Left cardiac atrium (tissue), 4 donors: ENCODE data around the gene STEAP1B. TPM values are rescaled to one million over a fixed set of nuclear protein-coding genes. Genes with fewer than 3 reads are reported as not detected.

Source experiments
- ATAC-seq, 2 donors: fragments of 200-7000 bp; cut with Tn5 transposase; one replicate each; pipeline ENCODE4 v1.9.1; 2020; ENCODE audit warnings: mild to moderate bottlenecking in 2 of 2, moderate library complexity in 2 of 2
- DNase-seq: peaks from one replicate; pipeline ENCODE4 v3.0.0-alpha.2; 2020
- intact Hi-C, 2 donors: fragments of 100-400 bp; cut with DNase I; formaldehyde crosslinking; loops; one replicate each; pipeline versions ENCODE4 v1.14.1 to v1.15.1; 2022 to 2023
- total RNA-seq, 2 donors: library from RNA; stranded (reverse); fragmentation: NEBNext Ultra II Directional; extraction: Animal tissue kit (Norgen Biotek cat#: 25700); gene quantifications; one replicate each; pipeline ENCODE4 v1.2.1, GENCODE V29; 2021
- donor health status: DM: no; HTN: yes; CAD: no.
- donor health status: DM: no; HTN: yes; CAD: no; lungs with severe emphysema.
- donor health status: DM: yes; HTN: yes; CAD: no.
- donor health status: Dilated cardiomyopathy.

Gene STEAP1B
- total RNA-seq, 2 donors from 2014 or later: 1.1 to 1.7 TPM

GRCh38 chr7:22389892-22390291, 110.1 kb downstream of the STEAP1B start:
- intact Hi-C loops: no loop called here
- ATAC-seq (no peak), DNase-seq (no peak)

GRCh38 chr7:22387583-22387982, 112.4 kb downstream of the STEAP1B start:
- intact Hi-C loops: no loop called here
- ATAC-seq (peak in 1 of 2 donors; percentile 72), DNase-seq (no peak)

DNA sequence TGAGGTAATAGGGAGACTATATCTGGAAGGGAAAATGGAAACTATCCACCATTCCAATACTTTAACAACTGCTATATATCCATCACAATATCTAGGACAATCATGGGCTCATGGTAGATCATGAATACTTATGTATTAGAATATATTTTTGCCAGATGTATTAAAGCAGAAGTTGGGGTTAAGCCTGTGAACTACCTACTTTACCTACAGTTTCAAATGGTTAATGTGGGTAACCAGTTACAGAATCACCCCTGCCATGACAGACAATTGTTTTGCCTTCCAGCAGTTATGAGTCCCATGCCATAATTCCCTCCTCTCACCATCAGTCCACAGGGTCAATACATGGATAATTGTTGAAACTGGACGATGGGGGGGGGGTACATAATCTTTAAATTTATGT, 113.1 kb downstream of the STEAP1B start:
- ATAC-seq: no peak
- DNase-seq: no peak
- intact Hi-C loops: no loop called here

DNA sequence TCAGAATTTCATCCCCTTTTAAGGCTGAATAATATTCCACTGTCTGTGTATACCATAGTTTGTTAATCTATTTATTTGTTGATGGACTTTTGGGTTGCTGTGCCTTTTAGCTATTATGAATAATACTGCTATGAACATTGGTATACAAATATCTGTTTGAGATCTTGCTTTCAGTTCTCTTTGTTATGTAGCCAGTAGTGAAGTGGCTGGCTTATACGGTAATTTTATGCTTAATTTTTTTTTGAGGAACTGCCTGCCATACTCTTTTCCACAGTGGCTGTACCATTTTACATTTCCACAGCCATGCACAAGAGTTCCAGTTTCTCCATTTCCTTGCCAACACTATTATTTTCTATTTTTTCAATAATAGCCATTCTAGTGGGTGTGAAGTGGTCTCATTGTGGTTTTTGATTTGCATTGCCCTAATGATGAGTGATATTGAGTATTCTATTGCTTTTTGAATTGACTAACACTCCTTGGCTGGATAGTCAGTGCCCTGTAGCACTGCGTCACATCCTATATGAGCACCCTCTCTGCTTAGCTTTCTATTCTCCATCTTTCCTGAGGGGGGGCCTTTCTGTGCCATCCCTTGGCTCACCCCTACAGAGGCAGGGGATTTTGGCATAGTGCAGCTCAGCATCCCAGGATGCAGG, 113.7 kb downstream of the STEAP1B start:
- DNase-seq: no peak
- intact Hi-C loops: no loop called here
- ATAC-seq: no peak

DNA sequence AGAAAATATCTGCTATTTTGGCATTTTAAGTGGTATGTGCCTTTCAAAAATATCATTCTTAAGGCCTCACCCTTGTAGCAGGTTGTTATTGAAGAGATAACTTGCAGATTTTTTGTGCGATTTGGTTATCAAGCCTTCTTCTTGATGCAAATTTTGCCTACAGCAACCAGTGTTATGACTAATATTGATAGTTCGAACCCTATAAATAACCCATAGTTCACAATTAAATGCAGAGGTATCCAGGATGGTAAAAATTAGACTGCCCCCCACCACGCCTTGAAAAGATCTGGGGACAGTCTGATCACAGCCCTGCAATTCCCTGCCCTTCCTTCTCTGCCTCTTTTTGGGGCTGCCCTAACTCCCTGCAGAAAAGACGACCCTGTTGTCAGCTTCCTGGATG, 114.7 kb downstream of the STEAP1B start:
- DNase-seq (no peak), ATAC-seq (no peak)
- intact Hi-C loops: no loop called here

GRCh38 chr7:22380333-22380732, 119.7 kb downstream of the STEAP1B start:
- ATAC-seq: no peak
- intact Hi-C loops: no loop called here

DNA sequence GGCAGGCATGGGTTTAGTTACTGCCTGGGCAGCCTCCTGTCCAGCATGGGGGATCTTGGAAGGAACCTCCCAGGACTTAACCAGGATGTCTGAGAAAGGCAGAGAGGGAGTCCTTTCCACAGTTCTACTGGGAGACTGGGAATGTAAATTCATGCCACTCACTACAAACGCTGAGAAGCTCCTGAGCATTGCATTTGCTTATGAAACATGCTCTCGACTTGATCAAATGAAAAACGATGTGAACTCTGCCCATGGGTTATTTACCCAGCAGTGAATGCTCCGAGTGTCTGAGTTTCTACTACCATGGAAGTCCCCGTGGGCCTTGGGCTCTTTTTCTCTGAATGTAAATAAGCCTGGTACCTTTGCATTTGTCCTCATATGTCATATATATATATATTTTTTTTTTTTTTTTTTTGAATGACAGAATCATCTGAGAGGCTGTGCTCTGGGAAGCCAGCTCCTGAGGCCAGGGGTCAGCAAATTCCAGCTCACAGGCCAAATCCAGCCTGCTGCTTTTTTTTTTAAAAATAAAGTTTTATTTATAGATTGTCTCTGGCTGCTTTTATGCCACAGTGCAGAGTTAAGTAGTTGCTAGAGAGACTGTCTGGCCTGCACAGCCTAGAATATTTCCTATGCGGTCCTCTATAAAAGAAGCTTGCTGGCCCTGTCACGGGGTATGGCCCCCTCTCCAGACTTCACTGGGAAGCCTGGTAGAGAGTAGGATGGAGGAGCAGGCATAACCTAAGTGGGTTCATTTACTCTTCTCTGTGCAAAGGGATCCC, 121.6 kb downstream of the STEAP1B start:
- intact Hi-C loops: no loop called here
- ATAC-seq: no peak
- no peak for DNase-seq

More at GRCh38 chr7:22380333-22380732, 119.7 kb downstream of the STEAP1B start:
- DNase-seq: no peak

DNA sequence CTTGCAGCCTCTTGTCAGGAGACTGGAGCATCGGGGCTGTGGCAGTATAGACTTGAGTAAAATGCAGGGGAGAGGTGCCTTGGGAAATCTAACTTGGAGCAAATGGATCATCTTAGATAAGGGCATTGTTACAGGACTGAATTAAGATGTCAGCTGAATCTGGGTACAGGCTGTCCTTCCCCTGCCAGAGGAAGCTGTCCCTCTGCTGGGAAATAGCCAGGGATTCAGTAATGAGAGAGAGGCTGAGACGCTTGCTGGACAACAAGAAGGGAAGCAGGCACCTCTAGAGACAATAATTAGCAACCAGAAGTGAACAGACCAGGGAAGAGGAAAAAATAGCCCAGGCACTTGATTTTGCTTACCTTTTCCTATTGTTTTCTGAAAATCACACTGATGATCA, 122.3 kb downstream of the STEAP1B start:
- intact Hi-C loops: no loop called here
- peak in 1 of 2 donors; percentile 60 for ATAC-seq
- no peak for DNase-seq

- DNase-seq: no peak
- no peak for ATAC-seq
- intact Hi-C loops: no loop called here
These were observed 124.5 kb downstream of the STEAP1B start for GRCh38 chr7:22375359-22376048.

GRCh38 chr7:22373911-22374310, 126.1 kb downstream of the STEAP1B start:
- intact Hi-C loops: no loop called here
- ATAC-seq: no peak
- no peak for DNase-seq

DNA sequence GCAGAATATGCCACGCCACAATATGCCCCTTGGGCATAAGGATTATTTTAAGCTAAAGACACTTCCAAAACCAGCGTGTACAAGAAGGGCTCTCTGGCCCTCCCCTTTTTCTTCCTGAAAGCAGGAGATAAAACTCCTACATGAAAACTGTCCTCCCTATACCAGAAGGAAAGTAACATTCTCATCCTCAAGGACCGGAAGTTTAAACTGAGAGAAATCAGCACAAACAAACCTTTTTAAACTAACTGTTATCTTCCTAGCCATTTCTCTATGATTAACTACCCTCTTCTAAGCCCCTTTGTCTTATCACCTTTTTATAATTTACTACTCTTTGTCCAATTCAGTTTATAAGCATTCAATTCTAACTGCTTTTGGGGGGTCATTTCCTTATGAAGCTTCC, 126.6 kb downstream of the STEAP1B start:
- DNase-seq (no peak), ATAC-seq (no peak)
- intact Hi-C loops: no loop called here

DNA sequence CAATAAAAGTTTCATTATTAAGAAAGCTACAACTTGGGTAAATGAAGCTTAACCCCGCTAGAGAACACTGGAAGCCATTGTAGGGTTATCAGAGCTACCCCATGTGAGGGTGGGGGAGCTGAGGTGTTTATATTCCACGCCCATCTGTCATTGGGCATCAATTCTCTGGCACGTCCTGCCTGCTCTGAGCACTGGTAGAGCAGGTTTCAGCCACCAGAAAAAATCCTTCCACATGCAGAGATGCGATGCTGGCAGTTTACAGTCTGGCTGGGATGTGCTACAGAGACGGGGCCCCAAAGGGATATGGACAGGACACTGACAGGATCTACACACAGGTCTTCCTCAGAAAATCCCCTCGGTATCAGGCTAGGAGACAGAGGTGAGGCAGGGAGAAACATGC, 127.1 kb downstream of the STEAP1B start:
- intact Hi-C loops: no loop called here
- ATAC-seq: no peak

DNA sequence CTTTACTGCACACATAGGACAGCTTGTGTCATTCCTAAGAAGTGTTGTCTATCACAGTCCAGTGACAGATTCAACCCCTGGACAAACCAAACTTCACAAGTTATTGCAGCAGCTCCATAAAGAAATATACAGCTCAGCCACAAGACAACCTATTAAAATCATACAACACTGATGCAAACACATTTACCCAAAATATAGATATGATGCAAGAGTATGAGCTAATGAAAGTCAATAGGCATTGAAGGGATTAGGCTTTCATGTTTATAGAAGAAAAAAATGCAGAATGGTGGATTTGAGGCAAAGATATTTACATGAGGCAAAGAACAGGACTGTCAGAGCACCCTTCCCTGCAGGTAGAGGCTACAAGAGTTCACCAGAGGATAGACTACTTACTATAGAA, 128.1 kb downstream of the STEAP1B start:
- ATAC-seq: no peak
- no peak for DNase-seq
- intact Hi-C loops: no loop called here

More for the DNA sequence above, 127.1 kb downstream of the STEAP1B start:
- DNase-seq: no peak

Other genes starting within 250 kb of the STEAP1B start
- gene RAPGEF5, start 143.0 kb downstream of the STEAP1B start, total RNA-seq: 10 to 100 TPM; 15.9 to 29.8 TPM
- 10 to 100 TPM in 1 of 2 donors, 1 to 10 TPM in 1; 3.3 to 20.1 TPM for gene IL6, start 227.0 kb upstream of the STEAP1B start, total RNA-seq